Pons (tissue), 1 donor: ENCODE data around the gene KRT72.

ENCODE experiments used
- DNase-seq: peaks from one replicate; pipeline ENCODE4 v3.0.0-alpha.2; 2016; ENCODE audit warnings: low spot score

Gene KRT72

DNA sequence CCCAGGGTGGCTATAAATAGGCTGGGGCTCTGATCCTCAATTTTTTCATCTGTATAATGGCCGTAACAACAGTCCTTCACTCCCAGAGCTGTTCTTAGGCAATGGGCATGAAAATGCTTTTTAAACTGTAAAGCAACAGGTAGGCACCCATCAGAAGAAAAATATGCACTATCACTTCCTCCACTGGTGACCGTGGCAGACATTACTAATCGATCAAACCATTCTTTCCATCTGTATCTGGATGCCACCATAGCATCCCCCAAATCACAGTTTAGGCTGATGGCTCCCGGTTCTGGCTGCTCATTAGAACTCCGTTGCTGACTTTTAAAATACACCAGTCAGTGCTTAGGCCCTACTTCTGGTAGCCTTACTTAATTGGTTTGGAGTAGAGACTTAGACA is 59.6 kb downstream of the KRT72 start:
- no peak for DNase-seq

DNA sequence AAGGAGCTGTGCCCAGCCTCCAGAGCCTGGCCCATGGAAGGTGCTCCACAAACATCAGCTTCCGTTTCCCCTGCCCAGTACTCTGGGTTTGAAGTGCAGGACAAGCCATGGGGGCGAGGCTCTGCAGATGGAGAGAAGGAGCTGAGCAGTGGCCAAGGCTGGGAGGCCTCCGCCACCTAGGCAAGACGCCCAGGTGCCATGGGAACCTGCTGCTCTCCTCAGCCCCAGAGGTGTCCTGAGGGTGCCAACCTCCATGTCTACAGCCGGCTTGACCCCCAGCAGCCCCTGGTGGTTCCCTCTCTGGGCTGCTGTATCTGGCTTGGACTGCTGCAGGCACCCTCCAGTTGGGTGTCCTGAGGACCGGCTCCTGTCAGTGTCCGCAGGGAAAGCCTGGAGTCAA is 60.7 kb downstream of the KRT72 start:
- DNase-seq: no peak

DNA sequence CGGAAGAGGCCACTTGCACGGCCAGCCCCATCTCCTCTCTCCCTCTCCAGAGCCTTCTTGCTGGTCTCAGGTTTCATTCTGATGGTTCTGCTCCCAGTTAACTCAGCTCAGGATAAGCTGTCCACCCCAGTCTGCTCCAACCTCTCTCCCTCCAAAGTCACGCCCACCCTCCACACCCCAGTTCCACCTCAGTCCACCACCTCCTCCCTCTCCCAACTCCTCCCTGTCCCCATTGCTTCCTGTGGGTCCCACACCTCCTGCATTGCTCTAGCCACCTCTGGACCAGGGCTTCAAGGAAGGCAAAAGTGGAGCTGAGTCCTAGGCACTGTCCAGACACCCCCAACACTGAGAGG is 61.5 kb downstream of the KRT72 start:
- DNase-seq: no peak

DNA sequence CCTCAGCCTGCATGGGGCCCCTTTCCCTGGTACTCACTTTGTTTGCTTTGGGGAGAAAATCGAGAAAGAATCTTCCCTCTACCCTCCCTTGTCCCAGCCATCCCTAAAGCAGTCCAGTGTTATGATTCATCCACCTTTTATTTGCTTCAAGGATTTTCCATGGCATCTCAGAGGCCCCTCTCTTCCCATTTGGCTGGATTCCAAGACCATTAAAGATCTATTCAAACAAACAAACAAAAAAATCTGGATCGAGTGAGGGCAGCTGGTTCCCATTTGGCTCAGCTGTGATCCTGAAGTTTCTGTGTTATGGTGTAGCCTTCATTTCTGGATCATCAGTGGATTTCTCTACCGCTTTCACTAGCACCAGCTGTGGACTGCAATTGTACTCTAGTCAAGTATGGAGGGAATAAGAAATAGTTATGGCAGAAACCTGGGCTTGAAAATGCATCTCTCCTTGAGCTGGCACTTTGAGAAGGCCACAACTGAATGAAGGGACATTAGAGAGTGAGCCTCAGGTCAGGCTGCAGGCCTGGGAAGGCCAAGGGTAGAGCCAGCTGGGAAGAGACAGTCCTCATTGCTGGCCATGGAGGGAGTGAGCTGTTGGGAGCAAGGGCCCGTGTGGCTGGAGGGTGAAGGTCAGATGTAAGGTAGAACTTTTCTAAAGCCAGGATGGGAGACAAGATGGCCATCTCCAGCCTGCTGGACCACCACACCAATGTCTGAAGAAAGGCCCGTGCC is 62.0 kb downstream of the KRT72 start:
- no peak for DNase-seq

DNA sequence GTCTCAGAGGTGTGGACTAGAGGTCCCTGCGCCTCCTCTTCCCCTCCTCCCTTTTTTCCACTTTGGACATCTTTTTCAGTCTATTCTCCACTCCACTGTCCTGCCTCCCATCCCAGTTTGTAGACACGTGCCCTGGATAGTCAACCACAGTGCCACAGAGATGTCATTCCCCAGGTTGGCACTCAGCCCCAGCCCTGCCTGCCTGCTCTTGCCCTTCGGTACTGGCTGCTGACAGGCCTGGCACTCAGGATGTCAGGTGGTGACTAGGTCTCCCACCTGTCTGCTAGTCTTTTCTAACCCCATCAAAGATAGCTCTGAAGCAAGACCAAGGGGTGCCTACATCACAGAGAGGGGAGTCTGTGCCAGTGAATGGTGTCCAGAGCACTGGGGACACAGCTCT is 64.2 kb downstream of the KRT72 start:
- no peak for DNase-seq
